ENCODE measurements around the gene PRIMPOL.
"Not testable (repeated sequence)": the region's sequence is repeated elsewhere in the genome, so short reads cannot be mapped to it uniquely, and the experiment has no call there.

Gene PRIMPOL

GRCh38 chr4:184649026-184649970 is at the start of gene PRIMPOL, which contains the start of gene CASP3:
Gene PRIMPOL (plus strand): TSS chr4:184649738. CDS start chr4:184657141, 7,403 bp downstream.
Gene CASP3 (minus strand): TSS chr4:184649447. CDS start chr4:184638453, 10,994 bp downstream.
- DNase-seq: peak; percentile 81 to 87

- not testable (repeated sequence) for DNase-seq
Measured at GRCh38 chr4:184600982-184601381, 48.6 kb upstream of the PRIMPOL start.

DNA sequence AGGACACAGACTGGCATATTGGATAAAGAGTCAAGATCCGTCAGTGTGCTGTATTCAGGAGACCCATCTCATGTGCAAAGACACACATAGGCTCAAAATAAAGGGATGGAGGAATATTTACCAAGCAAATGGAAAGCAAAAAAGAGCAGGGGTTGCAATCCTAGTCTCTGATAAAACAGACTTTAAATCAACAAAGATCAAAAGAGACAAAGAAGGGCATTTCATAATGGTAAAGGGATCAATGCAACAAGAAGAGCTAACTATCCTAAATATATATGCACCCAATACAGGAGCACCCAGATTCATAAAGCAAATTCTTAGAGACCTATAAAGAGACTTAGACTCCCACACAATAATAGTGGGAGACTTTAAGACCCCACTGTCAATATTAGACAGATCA is 46.7 kb upstream of the PRIMPOL start:
- DNase-seq: not testable (repeated sequence)

DNA sequence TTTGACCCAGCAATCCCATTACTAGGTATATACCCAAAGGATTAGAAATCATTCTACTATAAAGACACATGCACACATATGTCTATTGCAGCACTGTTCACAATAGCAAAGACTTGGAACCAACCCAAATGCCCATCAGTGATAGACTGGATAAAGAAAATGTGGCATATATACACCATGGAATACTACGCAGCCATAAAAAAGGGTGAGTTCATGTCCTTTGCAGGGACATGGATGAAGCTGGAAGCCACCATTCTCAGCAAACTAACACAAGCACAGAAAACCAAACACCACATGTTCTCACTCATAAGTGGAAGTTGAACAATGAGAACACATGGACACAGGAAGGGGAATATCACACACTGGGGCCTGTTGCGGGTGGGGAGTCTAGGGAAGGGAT is 42.1 kb upstream of the PRIMPOL start:
- DNase-seq: not testable (repeated sequence)

DNA sequence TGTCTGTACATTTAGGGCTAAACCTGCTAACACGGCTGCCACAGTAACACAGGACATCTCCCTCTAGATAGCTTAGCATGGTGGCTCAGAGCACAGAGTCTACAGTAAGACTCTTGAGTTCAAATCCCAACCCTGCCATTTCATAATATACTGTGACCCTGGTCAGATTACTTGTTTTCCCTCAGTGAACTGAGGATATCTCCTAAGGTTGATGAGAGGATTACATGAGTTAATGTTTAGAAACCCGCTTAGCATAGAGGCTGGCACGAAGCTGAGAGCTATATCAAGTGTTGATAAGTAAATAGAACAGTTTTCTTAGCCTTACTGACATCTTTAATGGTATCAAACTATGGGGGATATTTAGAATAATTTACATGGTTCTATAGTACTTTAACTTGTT is 37.5 kb upstream of the PRIMPOL start:
- no peak for DNase-seq

GRCh38 chr4:184613405-184613804 is 36.1 kb upstream of the PRIMPOL start:
- DNase-seq: no peak

DNA sequence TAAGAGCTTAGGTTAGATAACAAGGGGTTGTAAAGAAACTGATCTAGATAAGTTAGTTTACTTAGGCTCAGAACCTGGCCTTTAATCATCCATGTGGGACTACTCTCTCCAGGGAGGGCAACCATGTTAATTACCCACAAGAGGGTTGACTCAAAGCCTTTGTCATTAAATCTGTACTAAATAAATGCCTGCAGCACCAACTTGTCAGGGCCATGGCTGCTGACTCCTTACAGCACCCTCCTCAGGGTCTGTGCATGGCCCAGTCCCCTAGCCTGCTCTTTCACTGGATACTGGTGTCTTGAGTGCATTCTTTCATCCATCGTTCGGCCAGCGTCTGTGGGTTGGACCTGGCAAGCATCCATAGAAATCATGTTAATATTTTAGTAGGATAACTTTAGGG is 35.0 kb upstream of the PRIMPOL start:
- DNase-seq: no peak

DNA sequence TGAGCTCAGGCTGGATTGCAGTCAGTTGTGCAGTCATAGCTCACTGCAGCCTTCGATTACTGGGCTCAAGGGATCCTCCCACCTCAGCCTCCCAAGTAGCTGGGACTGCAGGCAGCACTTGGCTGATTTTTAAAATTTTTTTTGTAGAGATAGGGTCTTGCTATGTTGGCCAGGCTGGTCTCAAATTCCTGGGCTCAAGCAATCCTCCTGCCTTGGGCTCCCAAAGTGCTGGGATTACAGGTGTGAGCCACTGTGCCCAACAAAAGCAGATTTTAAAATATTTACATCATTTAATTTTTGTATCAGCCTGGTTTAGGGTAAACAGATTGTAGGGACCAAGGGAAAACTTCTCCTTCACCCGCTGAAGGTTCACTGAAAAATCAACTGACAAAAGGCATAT is 33.4 kb upstream of the PRIMPOL start:
- not testable (repeated sequence) for DNase-seq

DNA sequence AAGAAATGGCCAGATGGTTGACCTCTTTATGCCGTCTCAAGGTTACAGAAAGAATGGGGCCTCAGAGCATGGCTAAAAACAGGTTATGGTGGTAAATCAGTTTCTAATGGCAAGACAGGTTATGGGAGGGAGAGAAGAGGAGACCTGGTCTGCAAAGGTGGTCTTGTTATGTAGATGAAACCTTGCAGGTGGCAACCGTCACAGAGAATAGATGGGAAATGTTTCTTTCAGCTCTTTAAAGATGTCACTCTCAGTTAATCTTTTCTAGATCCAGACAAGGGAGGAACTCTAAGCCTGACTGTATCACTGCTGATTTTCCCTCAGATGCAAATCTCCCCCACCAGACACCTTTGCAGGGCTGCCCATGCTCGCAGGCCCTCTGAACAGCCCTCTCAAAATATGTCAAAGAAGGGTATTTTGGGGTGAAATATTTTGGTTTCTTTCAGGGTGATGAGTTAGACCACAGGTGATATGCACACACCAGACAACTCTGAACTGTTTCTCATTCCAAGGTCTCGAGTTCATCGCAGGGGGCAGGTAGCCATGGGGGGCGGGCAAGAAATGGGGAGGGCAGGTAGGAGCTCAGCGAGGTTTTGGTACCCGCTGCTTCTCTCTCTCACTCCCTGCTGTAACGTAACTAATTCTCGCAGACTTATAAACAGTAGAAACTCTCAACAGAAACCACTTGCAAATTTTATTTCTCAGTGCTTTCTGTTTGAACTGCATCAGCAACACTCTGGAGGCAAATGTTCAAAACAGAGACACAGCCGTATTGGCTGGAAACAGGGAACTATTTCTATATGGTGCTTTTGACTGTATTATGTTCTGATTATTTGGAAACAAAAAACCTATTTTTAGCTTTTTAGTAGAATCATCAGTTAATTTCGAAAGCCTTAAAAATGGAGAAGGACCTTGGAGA is 32.6 kb upstream of the PRIMPOL start:
- no peak for DNase-seq

GRCh38 chr4:184617600-184618196 is 31.8 kb upstream of the PRIMPOL start:
- no peak for DNase-seq

- DNase-seq: no peak
Measured at GRCh38 chr4:184620212-184620867, 29.2 kb upstream of the PRIMPOL start.

- no peak for DNase-seq
Measured at GRCh38 chr4:184621518-184621917, 28.0 kb upstream of the PRIMPOL start.

DNA sequence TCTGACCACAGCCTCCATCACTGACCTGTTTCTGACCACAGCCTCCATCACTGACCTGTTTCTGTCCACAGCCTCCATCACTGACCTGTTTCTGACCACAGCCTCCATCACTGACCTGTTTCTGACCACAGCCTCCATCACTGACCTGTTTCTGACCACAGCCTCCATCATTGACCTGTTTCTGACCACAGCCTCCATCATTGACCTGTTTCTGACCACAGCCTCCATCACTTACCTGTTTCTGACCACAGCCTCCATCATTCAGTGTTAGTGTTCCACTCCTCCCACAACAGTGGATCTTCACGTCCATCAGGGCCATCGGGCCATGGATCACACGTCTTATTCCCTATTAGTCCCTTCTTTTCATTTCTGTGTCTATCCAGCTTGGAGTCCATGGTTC is 25.0 kb upstream of the PRIMPOL start:
- DNase-seq: not testable (repeated sequence)

DNA sequence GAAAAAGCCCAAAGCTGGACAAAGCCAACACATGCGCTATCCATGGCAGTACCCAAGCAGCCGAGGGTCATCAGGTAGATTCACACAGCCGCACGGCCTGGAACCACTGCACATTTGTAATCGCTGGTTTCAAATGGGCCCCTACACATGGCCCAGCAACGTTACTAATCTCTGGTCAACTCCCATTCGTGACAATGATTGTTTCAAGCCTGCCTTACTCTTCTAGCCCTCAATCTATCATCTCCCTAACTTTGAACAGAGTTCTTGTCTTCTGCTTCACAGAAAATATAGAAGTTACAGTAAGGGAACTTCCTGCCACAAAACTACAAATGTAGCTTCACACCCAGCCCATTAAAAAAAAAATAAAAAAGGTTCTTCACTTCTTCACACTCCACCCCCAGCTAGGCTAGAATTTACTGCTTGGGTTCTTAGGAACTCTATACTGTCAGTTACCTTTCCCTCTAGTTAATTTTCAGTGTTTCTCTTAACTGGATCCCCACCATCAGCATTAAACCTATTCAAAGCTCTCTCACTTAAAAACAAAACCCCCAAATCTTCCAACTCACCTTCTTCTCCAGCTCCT is 24.5 kb upstream of the PRIMPOL start:
- DNase-seq: no peak

- DNase-seq: not testable (repeated sequence)
Measured at GRCh38 chr4:184625783-184626596, 23.5 kb upstream of the PRIMPOL start.

GRCh38 chr4:184628103-184628502 is 21.4 kb upstream of the PRIMPOL start:
- DNase-seq: no peak

DNA sequence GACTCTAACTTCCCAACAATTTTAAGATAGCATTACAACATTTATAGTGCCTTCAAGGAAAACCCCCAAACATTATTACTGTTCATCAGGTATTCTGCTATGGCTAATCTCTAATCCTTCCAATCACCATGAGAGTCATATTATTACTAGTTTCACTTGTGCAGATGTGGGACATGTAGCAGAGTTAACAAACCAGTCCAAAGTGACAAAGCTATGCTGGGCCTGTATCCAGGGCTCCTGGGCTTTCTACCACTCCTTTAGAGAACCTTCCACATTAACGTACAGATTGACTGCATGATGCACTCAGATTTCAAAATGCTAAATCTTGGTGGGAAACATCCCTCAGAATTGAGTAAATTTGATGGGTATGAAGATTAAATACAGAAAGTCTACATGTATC is 16.7 kb upstream of the PRIMPOL start:
- DNase-seq: no peak

DNA sequence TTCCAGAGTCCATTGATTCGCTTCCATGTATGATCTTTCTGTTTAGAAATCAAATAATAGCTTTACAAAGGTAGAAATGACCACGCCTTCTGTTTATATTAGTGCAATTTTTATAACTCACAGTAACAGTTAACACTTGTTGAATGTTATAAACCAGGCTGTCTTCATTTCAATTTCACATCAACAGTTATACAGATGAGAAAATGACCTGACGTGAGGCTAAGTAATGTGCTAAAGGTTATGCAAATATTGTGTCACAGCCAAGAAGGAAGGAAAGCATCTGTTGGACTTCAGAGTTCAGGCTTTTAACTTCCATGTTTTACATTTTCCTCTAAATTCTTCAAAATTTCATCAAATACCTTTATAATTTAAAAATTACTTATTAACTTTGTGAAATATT is 14.2 kb upstream of the PRIMPOL start:
- no peak for DNase-seq

DNA sequence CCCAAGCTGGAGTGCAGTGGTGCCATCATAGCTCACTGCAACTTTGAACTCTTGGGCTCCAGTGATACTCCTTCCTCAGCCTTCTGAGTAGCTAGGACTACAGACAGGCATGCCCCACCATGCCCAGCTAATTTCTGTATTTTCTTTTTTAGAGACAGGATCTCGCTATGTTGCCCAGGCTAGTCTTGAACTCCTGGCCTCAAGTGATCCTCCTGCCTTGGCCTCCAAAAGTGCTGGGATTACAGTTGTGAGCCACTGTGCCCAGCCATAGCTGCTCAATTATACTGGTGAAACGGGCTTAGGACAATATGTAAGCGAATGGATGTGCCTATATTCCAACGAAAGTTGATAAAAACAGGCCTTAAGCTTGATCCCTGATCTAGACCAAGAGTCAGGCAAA is 13.4 kb upstream of the PRIMPOL start:
- DNase-seq: no peak

- no peak for DNase-seq
Measured at GRCh38 chr4:184636897-184637296, 12.6 kb upstream of the PRIMPOL start.

DNA sequence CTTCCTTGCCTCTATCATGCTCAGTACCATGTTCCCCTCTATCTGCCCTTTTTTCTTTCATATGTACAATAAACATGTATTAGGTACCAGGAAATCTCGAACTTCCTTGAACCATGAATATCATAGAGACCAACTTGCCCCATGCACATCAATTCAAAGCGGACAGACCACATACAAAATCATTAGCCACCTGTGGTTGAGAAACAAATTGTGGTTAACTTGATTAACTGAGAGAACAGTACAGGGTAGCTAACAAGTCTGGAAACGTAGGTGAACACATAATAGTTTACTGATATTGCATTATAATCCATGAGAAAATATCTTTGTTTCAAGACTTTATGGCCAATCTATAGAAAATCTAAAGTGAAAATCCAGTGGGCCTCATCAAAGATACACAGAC is 8.5 kb upstream of the PRIMPOL start:
- DNase-seq: no peak

All from SHP77 (cell line).